GM18870 (cell line): ENCODE data around the gene PRR5.

Experiments used
- ATAC-seq: cut with Tn5 transposase; IDR thresholded peaks from one replicate; pipeline ENCODE4 v1.9.1; 2021; ENCODE audit warnings: moderate library complexity; ENCODE audit not compliant: unreplicated experiment

Gene PRR5

DNA sequence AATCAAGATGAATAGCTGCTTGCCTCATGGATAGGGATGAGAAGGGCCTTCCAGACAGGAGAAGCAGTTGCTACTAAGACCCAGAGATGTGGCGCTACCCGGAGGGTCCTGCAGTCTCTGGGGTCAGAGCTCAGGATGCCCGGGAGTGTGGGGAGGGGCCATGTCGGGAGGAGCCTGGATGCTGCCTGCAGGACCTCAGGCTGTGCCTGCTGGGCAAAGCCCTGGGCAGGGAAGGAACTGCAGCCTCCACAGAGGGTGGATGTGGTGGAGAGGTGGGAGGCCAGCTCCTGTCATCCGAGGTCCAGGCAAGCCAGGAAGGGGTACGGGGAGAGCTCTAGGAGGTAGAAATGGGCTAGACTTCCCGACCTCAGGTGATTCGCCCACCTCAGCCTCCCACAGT is 11.0 kb downstream of the PRR5 start:
- ATAC-seq: no peak

DNA sequence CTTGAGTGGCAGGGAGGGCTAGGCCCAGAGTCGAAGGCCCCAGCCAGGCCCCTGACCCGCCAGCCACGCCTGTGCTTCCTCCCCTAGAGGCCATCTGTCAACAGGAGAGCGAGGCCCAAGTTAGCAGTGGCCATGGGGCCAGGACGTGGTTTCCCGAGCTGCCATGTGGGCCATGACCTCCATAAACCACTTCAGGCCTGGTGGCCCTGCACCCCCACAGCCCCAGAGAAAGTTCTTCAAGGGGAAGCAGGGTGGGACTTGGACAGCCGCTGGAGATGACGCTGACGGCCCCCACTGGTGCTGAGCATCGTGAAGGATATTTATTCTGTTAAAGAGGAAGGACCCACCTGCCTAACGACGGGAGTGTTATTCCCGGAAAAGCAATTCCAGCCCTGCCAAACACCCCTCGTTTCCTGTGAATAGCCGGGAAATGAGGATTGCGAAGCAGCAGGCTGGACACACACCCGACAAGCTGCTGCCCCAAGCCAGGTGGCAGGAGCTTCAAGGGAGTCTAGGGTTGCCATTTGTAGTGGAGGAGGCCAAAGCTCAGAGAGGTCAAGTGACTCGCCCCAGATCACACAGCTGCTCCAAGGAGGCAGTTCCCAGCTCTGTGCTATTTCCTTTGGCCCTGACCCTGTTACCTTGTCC is 12.8 kb downstream of the PRR5 start:
- ATAC-seq: no peak

- ATAC-seq: no peak
These were observed 16.4 kb downstream of the PRR5 start for GRCh38 chr22:44718418-44718817.

DNA sequence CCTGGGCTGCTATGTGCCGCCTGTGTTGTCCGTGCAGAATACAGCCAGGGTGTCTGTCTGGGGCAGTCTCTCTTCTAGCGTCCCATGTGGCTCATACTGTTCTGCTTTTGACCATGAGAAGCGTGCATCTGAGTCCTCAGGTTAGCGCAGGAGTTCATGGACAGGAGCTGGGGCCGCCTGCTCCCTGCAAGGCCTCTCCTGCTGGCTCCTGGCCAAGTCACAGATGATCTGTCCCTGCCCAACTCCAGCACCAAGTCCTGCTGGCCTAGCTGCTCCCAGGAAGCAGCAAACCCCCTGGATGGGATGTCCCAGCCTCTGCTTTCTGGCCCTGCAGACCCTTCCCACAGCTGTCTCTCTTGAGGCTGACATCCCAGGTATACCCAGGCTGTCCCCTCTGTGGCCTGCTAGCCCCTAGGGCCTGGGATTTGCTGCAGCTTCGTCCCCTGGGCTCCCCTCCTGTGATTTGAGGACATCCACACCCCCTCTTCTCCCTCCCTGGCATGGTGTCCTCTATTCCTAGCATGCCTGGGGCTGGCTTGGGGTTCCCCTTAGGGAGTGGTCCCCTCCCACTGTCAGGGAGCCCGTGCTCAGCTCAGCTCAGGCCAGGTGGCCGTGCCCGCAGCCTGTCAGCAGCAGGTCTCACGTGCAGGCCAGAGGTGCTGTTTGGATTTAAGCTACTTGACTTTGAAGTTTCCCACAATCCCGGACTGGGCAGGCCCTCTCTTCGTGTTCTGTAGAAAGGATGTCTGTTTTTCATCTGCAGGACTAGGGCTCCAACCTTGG is 17.8 kb downstream of the PRR5 start:
- no peak for ATAC-seq

DNA sequence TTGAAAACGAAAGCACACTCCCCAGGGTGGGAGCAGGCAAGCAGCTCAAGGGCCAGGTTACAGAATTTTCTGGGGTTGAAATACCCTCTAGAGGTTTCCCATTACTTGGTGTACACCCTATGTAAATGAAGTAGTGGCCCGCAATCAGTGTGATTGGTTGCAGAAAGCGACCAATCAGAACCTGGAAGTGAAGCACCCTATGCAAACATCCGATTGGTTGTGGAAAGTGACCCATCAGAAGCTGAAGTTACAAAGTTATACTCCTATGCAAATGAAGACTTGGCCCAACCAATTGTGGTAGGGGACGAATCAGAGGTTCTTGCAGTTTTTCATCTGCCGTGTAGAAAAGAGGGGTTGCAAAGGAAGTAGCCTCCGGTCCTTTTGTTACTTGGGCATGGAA is 19.2 kb downstream of the PRR5 start:
- no peak for ATAC-seq

GRCh38 chr22:44722611-44723010 is 20.6 kb downstream of the PRR5 start:
- no peak for ATAC-seq

DNA sequence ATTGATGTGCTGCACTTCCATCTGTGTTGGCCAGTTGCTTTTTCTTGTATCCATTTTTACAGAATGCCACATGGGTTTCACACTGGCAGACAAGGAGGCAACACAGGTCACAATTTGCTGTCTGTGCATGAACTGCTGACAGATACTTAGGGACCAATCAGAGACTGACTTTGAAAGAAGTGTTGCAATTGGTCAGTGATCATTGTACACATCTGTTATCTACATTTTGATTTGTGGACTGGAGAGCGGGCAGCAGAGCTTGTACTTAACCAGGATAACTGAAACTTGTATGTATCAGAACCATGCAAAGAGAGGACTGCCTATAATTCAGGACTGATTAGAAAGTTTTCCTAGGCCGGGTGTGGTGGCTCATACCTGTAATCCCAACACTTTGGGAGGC is 21.8 kb downstream of the PRR5 start:
- no peak for ATAC-seq

GRCh38 chr22:44724416-44724815 is 22.4 kb downstream of the PRR5 start:
- ATAC-seq: no peak

GRCh38 chr22:44724859-44725258 is 22.9 kb downstream of the PRR5 start:
- ATAC-seq: no peak

- no peak for ATAC-seq
These were observed 24.4 kb downstream of the PRR5 start for GRCh38 chr22:44726439-44726838.

- ATAC-seq: no peak
These were observed 25.1 kb downstream of the PRR5 start for GRCh38 chr22:44727148-44727547.

- no peak for ATAC-seq
These were observed 25.7 kb downstream of the PRR5 start for GRCh38 chr22:44727709-44728108.

- ATAC-seq: no peak
These were observed 26.8 kb downstream of the PRR5 start for GRCh38 chr22:44728761-44729324.

- no peak for ATAC-seq
These were observed 27.5 kb downstream of the PRR5 start for GRCh38 chr22:44729391-44730021.

DNA sequence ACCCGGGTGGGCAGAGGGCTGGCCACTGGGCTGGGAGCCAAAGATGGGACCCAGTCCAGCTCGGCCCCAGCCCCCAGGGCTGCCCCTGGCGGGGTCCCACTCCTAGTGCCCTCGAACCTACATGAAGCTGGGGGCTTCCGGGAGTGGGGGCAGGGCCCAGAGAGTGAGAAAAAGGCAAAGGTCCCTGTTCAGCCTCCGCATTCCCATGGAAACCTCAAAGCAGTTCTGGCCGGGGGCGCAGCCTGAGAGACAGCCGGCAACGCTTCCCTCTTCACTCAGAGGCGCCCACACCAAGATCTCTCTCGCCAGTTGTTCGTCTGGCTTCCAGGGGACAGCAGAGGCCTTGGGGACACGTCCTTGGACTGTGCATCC is 28.0 kb downstream of the PRR5 start:
- ATAC-seq: no peak

GRCh38 chr22:44730490-44731356 is 28.7 kb downstream of the PRR5 start:
- ATAC-seq: no peak

- no peak for ATAC-seq
These were observed 29.5 kb downstream of the PRR5 start for GRCh38 chr22:44731357-44731970.

DNA sequence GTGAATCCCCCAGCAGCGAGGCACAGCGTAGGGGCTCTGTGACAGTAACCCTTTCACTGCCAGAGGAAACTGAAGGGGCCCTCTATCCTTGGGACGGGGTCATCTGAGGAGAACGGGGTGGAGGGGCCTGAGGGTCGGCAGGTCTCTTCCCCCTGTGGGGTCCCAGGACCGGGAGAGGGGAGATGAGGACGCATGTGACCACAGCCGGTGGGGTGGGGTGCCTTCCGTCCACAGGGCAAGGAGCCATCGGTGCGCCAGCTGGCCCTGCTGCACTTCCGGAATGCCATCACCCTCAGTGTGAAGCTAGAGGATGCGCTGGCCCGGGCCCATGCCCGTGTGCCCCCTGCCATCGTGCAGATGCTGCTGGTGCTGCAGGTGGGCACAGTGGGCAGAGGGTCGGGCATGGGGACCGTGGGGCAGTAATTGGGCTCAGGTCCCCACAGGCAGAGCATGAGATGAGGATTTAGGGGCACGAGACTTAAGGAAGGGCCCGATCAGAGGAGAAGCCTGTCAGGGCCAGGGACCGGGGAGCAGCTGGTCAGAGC is 30.1 kb downstream of the PRR5 start:
- ATAC-seq: no peak

DNA sequence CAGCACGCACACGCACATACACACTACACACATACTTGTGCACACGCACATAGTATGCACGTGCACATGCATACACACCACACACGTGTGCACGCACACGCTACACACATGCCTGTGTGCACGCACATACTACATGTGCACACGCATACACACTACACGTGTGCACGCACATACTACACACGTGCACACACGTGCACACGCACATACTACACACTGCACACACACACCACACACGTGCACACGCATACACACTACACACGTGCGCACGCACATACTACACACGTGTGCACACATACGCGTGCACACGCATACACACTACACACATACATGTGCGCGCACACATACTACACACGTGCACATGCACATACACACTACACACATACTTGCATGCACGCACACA is 30.7 kb downstream of the PRR5 start:
- no peak for ATAC-seq

GRCh38 chr22:44733426-44734106 is 31.6 kb downstream of the PRR5 start:
- no peak for ATAC-seq
